Cortex of kidney (tissue), 1 donor: ENCODE data around the gene AK9.
"Not testable (repeated sequence)": the region's sequence is repeated elsewhere in the genome, so short reads cannot be mapped to it uniquely, and the experiment has no call there.

ENCODE experiments used
- DNase-seq: peaks from one replicate; lab custom pipeline; 2025; lab: John Stamatoyannopoulos, UW

AK9 gene

DNA sequence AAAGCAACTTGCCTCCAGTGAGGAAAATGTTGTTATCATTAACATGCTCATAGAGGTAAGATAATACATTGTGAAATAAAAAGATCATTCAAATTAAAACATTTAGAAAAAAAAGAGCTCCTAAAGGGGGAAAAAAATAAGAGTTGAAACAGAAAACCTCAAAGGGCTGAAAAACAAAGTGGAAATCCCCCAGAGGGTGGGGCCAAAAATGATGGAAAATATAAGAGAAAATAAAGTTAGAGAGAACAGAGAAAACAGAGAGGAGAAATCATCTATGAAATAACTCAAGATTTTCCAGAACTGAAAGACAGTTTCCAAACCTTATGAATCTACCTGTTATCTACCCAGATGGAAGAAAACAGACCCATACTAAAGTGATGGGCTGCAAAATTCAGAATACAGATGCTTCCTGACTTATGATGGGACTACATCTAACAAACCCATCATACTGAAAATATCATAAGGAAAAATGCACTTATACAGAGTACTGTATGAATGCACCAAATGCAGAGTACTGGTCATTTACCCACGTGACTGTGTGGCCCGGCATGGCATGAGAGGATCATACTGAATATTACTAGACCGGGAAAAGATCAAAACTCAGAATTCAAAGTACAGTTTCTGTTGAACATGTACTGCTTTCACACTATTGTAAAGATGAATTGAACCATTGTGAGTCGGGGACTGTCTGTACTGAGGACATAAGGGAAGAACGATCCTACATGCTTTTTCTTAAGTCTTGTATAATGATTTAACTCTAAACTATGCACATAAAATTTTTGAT lies 212.0 kb downstream of the AK9 start:
- DNase-seq: no peak

DNA sequence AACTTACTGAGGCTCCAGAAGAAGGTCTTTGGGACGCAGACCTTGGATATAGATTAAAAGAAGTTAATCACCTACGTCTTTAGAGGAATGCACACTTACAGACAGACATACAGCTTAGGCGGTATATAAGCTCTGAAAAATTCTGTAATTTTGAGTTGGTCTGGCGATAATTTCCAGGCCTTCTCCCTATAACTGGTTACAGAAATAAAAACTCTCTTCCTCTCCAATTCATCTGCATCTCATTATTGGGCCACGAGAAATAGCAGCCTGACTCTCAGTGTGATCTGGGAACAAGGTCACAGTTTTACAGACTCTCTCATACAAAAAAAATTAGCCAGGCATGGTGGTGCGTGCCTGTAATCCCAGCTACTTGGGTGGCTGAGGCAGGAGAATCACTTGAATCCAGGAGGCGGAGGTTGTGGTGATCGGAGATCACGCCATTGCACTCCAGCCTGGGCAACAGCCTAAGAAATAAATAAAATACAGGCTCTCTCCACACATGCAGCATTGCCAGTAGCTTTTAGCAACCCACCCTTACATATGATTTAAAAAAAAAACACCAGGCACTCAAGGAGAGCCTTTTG lies 212.7 kb downstream of the AK9 start:
- DNase-seq: no peak

DNA sequence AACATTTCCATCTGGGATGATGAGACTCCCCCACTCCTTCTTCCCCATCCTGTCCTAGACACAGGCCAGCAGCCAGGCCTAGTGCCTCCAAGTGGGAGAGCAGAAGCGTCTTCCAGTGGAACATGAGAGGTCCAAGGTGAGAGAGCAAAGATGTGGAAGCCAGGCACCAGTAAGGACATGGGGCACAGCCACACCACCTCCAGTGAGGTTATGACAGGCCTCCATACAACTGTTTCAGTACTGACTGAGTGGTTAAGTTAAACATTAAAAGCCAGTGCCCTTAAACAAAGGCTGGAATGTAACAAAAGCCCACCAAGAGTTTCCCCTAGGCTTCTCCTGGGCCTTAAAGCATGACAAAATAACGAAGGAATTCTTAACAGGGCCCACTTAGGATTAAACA lies 213.3 kb downstream of the AK9 start:
- DNase-seq: no peak

DNA sequence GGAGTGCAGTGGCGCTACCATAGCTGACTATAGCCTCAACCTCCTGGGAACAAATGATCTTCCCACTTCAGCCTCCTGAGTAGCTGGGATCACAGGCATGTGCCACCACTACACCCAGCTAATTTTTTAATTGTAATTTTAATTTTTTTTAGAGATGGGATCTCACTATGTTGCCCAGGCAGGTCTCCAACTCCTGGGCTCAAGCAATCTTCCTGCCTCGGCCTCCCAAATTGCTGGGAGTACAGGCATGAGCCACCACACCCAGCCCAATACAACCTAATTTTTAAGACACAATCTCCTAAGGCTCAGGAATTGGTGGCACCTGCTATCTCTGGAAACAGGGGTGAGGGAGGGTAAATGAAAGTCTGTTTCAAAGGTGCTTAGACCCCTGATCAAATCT lies 213.8 kb downstream of the AK9 start:
- no peak for DNase-seq

DNA sequence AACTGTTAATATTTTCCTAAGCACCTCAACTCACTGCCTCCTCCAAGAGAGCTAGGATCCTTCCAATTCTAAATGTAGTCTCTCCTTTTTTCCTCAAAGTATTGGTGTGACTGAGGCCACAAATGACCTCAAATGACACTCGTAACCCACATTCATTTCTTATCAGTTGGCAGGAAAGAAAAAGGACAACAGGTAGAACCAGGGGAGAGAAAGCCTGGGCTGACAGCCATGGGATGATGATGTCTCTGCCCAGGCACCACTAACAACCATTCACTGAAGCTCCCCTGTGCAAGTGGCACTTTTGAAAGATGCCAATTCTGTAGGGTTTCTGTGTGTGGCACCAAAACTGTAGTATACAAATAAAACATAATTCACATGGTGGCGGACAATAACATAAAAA lies 215.4 kb downstream of the AK9 start:
- no peak for DNase-seq

DNA sequence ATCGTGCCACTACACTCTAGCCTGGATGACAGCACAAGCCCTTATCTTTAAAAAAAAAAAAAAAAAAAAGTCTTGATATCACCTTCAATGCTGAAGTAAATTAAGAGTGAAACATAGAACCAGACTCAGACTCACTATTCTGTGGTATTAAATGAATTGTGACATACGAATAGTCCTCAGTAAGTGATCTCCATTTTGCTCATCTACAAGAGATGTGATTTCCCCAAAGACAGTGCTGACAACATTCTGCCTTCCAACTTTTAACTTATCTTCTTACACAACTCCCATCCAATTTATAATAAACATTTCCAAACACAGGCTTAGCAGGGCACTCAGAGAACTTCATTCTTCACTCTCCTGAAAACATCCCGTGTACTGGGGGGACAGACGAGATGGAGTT lies 216.0 kb downstream of the AK9 start:
- DNase-seq: no peak

DNA sequence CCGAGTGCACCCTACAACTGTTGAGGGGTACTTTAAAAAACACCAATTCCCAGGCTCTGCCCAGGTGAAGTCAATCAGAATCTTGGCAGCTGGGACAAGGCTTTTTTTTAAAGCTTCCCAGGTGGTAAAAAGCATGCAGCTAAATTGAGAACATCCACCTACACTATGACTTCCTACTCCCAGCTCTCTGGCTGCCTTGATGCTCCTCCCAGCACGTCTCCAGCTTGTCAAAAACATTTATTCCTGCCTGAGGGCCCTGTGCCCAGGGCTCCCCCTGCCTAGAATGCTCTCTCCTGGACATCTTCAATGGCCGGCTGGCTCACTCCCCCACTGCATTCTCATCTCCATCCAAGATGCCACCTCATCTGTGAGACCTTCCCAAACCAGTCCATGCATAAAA lies 217.9 kb downstream of the AK9 start:
- DNase-seq: no peak

DNA sequence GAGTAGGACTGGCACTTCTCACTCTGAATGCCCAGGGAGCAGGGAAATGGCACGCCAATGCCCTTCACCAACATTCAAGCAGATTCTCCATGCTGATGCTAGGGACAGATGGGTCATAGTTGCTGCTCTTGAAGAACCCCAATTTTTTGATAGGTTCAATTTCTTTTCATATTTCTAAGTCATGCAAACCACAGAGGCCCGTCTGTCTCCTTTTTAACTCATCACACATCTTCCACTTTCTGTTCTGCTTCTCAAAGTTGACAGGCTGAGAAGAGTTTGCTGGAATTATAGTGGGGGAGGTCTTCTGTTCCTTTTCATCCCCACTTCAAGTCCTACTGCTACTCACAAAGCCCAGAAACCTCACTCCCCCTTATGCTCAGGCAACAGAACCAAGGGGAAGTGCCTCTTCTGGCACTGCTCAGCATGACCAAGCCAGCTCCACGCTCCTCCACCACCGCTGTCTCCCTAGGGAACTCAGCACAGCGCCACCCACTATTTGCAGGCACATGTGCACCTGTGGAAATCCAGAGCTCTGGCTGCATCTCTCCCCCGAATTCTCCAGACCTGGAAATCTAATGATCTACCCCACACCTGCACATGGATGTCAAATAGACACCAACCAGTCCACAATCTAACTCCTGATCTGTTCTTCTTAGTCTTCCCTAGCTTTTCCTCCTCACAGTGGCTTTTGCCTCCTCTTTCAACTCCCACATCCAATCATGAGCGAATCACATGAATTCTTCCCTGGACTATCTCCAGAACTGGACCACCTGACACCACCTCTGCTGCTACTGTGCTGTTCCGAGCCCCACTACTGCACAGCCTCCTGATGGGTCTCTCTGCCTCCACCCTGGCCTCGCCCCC lies 218.6 kb downstream of the AK9 start:
- DNase-seq: no peak

DNA sequence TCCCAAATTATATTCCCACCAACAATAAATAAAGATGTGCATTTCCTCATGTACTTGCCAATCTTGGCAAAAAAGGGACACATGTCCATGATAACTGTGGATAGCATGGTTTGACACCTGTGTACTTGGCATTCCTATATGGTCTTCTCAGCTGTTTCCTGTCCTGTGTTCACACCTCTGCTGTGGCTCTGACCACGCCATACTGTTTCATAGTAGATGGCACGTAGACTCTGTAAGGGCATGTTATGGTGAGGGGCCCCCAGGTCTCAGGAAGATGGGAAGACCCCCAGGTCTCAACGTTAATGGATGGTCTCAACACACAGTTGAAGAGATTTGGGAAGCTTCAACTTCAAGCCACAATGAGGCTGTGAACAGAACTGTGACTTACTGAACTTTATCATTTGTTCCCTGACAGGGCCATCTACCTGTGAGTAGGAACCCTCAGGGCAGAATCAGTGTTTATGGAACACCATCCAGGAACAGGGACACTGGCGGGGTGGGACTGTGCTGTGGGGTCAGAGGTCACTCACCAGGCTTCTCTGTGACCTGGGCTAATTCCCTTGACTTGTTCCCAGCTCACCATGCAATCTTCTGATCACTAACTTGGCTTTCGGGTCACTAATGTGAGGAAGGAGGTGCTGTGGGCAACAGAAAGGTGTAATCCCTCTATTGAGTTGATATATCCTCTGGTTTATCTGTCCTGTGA lies 219.7 kb downstream of the AK9 start:
- no peak for DNase-seq

DNA sequence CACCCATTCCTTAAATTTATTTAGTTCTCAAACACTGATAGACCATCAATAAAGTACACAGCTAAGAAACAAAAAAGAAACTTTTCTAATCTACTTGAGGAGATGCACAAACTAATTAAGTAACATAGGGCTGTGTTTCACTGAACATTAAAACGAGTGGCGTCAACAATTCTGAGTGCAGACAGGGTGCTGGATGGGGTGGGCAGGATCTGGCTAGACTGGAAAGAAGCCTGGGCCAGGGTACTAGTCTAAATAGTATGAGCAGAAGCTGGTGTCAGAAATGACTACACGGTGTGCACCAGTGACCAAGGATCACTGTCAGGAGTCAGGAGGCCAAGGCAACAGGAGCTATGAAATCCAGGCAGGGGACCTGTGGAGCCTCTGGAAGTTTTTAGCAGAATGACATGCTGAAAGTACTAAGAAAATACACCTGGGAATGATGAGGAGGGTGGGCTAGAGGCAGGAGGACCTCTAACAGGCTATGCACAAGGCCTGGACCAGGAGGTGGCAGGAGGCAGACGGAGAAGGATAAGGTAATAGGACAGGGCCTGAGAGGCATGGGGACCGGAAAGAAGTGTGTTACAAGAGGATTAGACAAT lies 221.3 kb downstream of the AK9 start:
- no peak for DNase-seq

DNA sequence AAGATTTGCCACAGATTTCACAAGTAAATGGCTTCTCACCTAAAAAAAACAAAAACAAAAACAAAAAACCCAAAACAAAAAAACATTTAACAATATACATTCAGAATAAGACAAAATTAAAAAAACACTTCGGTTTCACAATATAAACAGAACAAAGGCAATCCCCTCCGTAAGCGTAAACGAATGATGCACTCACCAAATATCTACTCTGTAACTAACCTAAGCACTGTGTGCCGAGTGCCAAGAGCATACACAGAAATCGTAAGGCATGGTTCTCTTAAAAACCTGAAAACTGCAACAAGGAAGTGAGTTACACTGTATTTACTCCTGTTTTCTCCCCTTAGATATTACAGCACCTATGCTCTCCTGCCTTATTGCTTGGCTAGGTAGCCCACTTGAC lies 223.3 kb downstream of the AK9 start:
- DNase-seq: no peak

DNA sequence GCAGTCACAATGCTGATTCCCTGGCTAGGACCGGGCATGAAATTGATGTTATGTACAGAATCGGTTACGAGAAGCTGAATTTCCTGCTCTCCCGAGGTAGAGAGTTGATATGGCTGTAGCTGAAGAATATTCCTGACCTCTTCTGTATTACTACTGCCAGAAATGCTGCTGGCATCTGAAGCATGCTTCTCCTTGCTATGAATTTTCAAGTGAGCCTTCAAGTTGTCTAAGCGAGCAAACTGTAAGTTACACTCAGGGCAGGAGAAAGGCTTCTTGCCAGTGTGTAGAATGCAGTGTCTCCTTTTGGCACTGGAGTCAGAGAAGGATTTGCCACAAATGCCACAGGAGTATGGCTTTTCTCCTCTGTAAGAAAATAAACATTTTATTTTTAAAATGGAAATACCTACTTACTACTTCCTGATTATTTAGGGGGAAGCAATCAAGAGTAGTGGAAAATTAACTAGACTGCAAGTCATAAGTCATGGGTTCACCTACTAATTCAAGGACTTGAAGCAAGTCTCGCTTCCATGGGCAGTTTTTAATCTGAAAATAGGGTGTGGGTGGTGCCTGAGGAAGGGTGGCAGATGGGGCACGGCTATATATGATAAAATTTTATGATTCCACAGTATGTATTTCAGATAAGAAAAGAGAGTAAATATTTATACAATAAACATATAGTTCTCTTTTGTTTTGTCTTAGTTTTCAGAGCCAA lies 224.6 kb downstream of the AK9 start:
- no peak for DNase-seq

DNA sequence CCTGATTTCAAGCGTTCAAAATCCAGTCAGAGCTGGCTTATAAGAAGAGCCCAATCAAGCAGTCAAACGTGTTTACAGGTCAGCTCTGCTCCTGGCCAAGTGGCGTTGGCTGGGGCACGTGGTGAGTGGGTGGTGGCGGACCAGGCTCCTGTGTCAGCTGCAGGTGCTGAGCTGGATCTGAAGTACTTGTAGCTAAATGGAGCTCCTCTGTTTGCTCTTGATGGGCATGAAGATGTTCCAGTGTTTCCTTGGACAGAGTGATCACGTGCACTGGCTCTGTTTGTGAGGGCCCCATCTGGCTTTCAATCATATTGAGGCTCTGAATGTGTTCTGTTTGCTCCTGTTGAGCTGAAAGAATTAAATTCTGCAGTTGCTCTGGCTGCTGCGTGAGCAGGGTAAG lies 225.2 kb downstream of the AK9 start:
- no peak for DNase-seq

DNA sequence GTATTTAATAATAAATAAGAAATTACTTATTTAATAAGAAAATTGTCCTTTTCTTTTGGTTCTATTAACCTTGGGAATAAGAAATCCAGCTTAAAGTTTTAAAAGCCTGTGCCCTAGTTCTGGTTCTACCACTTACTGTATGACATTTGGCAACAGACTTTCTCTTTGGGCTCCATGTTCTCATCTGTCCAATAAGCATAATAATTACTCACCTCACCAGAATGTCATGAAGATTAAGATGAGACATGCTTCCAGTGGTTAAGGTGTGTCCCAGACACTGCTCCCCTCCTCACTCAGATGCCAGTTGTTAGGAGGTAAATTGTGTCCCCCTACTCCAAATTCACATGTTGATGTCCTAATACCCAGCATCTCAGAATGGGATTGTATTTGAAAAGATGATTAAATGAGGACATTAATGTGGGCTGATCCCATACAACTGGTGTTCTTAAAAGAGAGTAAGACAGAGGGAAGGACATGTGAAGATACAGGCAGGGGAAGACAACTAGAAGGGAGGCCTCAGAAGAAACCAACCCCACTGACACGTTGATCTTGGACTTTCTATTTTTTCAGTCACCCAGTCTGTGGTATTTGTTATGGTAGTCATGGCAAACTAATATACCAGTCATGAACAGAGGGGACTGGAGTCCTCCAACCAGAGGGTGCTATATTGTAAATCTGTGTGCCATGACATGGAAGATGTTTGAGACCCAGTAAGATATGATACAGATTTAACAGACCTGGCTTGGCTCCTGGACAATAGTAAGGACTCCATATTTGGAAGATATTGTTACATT lies 229.1 kb downstream of the AK9 start:
- DNase-seq: no peak

DNA sequence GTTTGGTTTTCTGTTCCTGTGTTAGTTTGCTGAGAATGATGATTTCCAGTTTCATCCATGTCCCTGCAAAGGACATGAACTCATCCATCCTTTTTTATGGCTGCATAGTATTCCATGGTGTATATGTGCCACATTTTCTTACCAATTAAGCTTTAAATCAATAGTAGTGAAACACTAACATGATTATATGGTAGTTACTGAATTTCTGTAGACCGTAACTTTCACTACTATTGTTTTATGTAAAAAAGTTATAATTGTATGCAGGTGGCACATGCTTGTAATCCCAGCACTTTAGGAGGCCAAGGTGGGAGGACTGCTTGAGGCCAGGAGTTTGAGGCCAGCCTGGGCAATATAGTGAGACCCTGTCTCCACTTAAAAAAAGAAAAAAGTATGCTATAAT lies 229.8 kb downstream of the AK9 start:
- DNase-seq: not testable (repeated sequence)

DNA sequence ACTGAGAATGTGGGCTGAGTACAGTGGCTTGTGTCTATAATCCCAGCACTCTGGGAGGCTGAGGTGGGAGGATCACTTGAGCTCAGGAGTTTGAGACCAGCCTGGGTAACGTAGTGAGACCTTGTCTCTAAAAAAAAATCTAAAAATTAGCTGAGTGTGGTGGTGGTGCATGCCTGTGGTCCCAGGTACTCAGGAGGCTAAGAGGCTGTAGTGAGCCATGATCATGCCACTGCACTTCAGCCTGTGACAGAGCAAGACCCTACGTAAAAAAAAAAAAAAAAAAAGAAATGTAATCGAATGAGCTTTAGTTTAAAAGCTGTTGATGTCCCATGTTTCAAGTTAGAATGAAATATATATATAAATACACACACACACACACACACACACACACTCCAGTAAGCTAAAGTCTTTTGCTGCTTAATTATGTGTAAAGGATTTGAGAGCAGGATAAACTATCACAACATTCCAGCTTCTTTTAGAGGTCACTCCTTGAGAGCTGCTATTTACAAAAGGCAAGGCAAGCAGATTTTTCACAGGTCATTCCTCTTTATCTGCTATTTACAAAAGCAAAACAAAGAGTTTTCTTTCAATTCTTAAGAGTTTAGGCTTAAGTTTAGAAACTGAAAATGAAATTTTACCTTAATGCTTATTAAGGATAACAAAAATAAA lies 230.7 kb downstream of the AK9 start:
- DNase-seq: no peak

DNA sequence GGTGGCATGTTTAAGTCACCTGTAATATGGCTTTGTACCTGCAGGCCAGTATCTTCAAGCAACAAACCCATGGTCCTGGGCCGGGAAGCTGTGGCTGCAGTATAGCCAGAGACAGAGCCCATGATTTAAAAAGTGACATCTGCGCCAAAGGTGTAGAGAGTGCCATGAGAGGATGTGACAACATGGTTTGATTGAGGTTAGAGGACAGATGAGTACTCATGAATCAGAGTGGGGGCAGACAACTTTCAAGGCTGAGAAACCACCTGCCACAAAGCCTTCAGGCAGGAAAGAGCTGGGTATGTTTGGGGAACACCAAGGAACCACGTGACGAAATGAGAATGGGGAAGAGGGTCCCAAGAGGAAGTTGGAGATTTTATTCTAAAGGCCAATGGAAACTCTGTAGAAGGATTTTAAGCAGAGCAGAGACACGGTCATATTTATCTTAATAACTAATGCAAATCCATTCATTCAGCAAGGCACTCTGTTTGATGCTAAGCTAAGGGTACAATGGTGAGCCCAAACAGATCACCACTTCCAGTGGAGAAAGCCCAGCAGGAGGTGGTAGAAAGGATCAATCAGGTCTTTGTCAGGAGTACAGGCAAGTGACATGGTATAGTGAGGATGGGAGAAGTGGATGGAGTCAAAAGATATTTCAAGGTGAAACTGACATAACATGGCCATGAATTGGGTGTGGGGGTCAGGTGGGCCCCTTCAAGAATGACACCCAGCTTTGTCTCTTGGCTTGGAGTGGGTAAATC lies 232.0 kb downstream of the AK9 start:
- DNase-seq: no peak

DNA sequence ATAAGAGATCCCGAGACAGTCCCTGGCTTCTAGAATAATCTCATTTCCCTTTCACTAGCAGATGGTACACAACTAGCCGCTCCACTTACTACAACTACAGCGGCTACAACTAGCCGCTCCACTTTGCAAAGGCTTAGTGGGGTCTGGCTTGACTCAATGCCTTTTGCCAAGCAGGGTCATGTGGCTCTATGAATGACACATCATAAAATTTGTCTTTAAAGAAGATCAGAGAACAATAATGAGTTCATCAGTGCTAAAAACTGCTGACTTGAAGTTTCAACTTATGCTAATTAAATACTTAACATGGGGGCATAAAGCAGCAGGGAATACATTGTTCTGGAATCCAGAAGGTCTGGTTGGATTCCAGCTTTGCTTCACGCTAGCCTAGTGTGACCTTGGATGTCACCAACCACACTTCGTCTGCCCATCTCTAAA lies 233.4 kb downstream of the AK9 start:
- DNase-seq: no peak
